ENCODE results near the gene ACCSL.
A peak's percentile ranks its signal among the peaks of the same experiment; 100 is the strongest.

Gene ACCSL

GRCh38 chr11:44096360-44097185 is 48.8 kb downstream of the ACCSL start:
- Histone ChIP-seq H3K27me3 (ENCODE audit: control insufficient read depth, insufficient read depth, low read length) (no peaks in the 10 kb centered on the region), H3K4me3 (ENCODE audit: low read depth, low read length) (peak overlapping the region; percentile 82), H3K27ac (ENCODE audit: low read depth, low read length) (no peak overlapping the region), H3K9ac (ENCODE audit: low read depth, low read length) (no peak overlapping the region), H3K9me3 (ENCODE audit: control insufficient read depth, insufficient read depth, low read length) (no peaks in the 10 kb centered on the region), H3K4me1 (ENCODE audit: control insufficient read depth, insufficient read depth, low read length) (peaks cover 5% of the 10 kb centered on the region; the same call in 1 of the 2 replicates), H3K36me3 (ENCODE audit: control insufficient read depth, insufficient read depth, low read length) (no peaks in the 10 kb centered on the region)

- Histone ChIP-seq H3K36me3 (ENCODE audit: control insufficient read depth, insufficient read depth, low read length) (no peaks in the 10 kb centered on the region), H3K9ac (ENCODE audit: low read depth, low read length) (no peak overlapping the region), H3K4me3 (ENCODE audit: low read depth, low read length) (no peak overlapping the region), H3K9me3 (ENCODE audit: control insufficient read depth, insufficient read depth, low read length) (no peaks in the 10 kb centered on the region), H3K27ac (ENCODE audit: low read depth, low read length) (no peak overlapping the region), H3K27me3 (ENCODE audit: control insufficient read depth, insufficient read depth, low read length) (no peaks in the 10 kb centered on the region), H3K4me1 (ENCODE audit: control insufficient read depth, insufficient read depth, low read length) (peaks cover 8% of the 10 kb centered on the region; the same call in 1 of the 2 replicates)
Measured at GRCh38 chr11:44097821-44098220, 50.0 kb downstream of the ACCSL start.

DNA sequence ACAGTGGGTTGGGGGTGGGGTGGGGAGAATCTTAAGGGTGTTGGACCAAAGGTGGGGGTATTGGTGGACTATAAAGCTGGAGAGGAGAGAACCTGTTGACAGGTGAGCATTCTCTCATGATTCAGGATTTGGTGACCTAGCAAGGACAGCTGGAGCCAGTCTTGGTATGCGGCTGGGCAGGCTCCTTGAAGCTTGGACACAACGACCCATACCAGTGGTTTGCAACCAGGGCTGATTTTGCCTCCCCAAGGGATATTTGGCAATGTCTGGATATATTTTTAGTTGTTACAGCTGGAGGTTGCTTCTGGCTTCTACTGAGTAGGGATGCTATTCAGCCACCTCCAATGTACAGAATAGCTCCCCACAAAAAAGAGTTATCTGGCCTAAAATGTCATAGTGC is 53.3 kb downstream of the ACCSL start:
- no peaks in the 10 kb centered on the region for H3K9me3 ChIP-seq (ENCODE audit: control insufficient read depth, insufficient read depth, low read length)
- no peak overlapping the region for H3K27ac ChIP-seq (ENCODE audit: low read depth, low read length)
- H3K4me1 ChIP-seq (ENCODE audit: control insufficient read depth, insufficient read depth, low read length): peaks cover 8% of the 10 kb centered on the region; the same call in 1 of the 2 replicates
- H3K9ac ChIP-seq (ENCODE audit: low read depth, low read length): no peak overlapping the region
- no peaks in the 10 kb centered on the region for H3K36me3 ChIP-seq (ENCODE audit: control insufficient read depth, insufficient read depth, low read length)
- H3K27me3 ChIP-seq (ENCODE audit: control insufficient read depth, insufficient read depth, low read length): no peaks in the 10 kb centered on the region
- no peak overlapping the region for H3K4me3 ChIP-seq (ENCODE audit: low read depth, low read length)

DNA sequence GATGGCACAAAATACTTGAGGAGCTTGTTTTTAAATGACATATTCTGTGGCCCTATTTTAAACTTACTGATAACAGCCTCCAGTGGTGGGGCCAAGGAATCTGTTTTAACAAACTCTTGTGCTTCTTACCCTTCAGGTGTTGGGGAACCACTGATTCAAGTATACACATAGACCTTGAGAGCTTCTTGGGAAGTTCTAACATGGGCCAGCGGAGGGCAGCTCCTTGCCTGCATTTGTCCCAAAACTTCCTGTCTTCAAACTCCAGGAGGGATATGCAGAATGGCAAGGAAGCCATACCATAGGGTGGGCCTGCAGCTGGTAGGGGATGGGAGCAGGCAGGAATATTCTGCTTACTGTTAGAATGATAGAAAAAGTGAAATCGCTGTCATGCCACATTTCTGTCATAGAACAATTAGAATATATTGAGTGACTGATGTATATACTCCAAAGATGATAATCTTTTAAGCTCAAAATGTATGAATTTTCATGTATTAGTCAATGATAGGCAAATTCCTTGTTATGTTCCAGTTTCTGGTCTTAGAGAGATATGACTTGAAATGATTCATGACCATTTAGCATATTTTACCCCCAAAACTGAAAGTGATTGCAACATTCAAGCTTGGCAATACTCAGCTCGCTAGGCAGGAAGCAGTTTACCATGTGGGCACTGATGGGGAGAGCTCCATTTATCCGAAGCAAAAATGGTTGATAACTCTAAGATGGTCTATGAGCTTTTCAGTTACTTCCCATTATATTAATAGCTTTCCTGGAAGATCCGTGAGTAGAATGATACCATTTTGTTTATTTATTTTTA is 56.9 kb downstream of the ACCSL start:
- no peak overlapping the region for H3K4me3 ChIP-seq (ENCODE audit: low read depth, low read length)
- 0 out of 2 replicates have a peak, but pooled peaks cover 4% of the 10 kb centered on the region for H3K4me1 ChIP-seq (ENCODE audit: control insufficient read depth, insufficient read depth, low read length)
- H3K27ac ChIP-seq (ENCODE audit: low read depth, low read length): no peak overlapping the region
- H3K36me3 ChIP-seq (ENCODE audit: control insufficient read depth, insufficient read depth, low read length): peaks cover 16% of the 10 kb centered on the region; the same call in 1 of the 2 replicates
- H3K9ac ChIP-seq (ENCODE audit: low read depth, low read length): no peak overlapping the region
- no peaks in the 10 kb centered on the region for H3K27me3 ChIP-seq (ENCODE audit: control insufficient read depth, insufficient read depth, low read length)
- H3K9me3 ChIP-seq (ENCODE audit: control insufficient read depth, insufficient read depth, low read length): no peaks in the 10 kb centered on the region

DNA sequence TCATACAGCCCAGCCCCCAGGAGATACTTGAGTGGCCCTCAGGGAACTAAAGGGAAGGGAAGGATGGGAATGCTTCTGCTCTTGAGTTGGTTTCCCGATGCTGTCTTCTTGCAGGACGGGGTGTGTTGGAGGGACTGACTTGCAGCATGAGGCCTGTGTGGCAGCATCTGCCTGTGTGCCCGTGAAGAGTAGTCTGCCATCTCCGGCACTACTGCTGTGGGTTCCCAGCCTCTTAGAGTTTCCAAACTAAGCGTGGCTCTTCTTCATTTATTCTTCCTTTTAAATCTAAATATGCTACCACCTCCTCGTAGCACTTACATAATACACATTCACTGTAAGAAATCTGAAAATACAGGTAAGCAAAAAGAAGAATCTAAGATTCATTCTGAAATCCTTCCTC is 60.5 kb downstream of the ACCSL start:
- Histone ChIP-seq H3K27me3 (ENCODE audit: control insufficient read depth, insufficient read depth, low read length) (no peaks in the 10 kb centered on the region), H3K36me3 (ENCODE audit: control insufficient read depth, insufficient read depth, low read length) (peaks cover 21% of the 10 kb centered on the region; the same call in 1 of the 2 replicates), H3K9ac (ENCODE audit: low read depth, low read length) (no peak overlapping the region), H3K9me3 (ENCODE audit: control insufficient read depth, insufficient read depth, low read length) (no peaks in the 10 kb centered on the region), H3K4me1 (ENCODE audit: control insufficient read depth, insufficient read depth, low read length) (no peaks in the 10 kb centered on the region), H3K27ac (ENCODE audit: low read depth, low read length) (no peak overlapping the region), H3K4me3 (ENCODE audit: low read depth, low read length) (no peak overlapping the region)
